Neural progenitor cell (in vitro differentiated cells): ENCODE data around the gene STRN.
A peak's percentile ranks its signal among the peaks of the same experiment; 100 is the strongest.

ENCODE experiments used
- CTCF ChIP-seq: fragments of 200-600 bp; sonication (generic); IDR thresholded peaks from 2 replicates; pipeline ENCODE4 v1.5.1; 2017; ENCODE audit warnings: antibody characterized with exemption, mild to moderate bottlenecking
- EZH2 ChIP-seq: fragments of 200-600 bp; sonication (generic); IDR thresholded peaks from 2 replicates; pipeline ENCODE4 v1.6.1; 2017; ENCODE audit warnings: antibody characterized with exemption, mild to moderate bottlenecking, moderate library complexity
- EZH2phosphoT487 ChIP-seq: fragments of 200-600 bp; sonication (generic); IDR thresholded peaks from 2 replicates; pipeline ENCODE4 v1.6.1; 2017; ENCODE audit warnings: antibody characterized with exemption

GRCh38 chr2:36918307-36918706, 48.0 kb downstream of the STRN start:
- TF ChIP-seq CTCF (peak; percentile 42), EZH2phosphoT487 (no peak), EZH2 (no peak)
